NK-92 treated with Interleukin-12 subunit alpha and Interleukin-12 subunit beta, amount 100 ng/mL, for 24 hours (cell line): Measurements from ENCODE around the gene KRTAP5-2.

ENCODE experiments used
- DNase-seq: peaks from one replicate; lab custom pipeline; 2025; lab: John Stamatoyannopoulos, UW

KRTAP5-2 gene

DNA sequence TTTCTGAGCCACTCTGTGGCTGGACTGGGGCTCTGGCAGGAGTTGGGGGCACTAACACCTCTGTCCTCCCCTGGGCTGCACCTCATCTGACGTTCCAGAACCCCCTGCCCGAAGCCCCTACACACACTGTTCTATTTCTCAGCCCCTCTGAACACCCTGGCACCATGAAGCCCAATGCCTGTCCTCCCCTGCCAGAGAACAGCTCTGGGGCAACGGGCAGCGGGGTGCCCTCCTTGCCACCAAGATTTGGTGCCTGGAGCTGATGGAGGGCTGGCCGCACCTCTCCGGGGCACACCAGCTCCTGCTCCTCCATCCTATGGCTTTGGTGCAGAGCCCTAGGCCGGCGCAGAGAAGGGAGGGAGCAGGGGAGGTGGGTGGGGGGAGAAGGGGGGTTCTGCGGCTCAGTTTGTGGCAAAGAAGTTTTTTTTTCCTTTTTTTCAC is 42.4 kb downstream of the KRTAP5-2 start:
- DNase-seq = no peak

DNA sequence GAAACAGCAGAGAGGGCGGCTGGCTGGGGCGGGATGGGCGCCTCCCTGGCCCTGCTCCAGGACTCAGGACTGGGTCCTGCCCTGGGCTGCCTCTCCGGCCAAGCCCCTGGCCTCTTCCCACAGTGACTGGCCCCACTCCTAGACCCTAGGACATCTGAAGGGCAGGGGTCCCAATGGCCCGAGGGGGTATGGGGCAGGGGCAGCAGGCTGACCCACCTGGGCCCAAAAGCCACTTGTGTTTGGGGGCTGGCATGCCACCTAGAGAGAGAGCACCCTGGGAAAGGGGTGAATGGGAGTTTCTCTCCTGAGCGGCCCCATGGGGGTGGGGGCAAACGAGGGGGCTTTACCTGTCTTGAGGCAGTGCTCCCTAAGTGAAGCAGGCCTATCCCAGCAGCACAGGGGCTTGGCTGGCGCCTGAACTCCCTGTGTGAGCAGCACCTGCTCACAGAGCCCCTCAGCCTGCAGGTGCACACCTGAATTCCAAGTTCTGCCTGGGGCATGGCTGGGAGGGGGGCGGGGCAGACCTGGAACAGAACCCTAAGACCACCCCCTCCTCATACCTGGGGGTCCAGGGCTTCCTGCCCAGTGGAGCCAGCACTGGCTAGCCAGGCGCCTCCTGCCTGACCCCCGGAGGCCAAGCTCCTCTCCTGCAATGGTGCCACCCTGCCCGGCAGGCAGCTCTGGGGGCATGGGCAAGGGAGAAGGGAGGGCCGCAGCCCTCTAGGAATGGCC is 42.9 kb downstream of the KRTAP5-2 start:
- no peak for DNase-seq

DNA sequence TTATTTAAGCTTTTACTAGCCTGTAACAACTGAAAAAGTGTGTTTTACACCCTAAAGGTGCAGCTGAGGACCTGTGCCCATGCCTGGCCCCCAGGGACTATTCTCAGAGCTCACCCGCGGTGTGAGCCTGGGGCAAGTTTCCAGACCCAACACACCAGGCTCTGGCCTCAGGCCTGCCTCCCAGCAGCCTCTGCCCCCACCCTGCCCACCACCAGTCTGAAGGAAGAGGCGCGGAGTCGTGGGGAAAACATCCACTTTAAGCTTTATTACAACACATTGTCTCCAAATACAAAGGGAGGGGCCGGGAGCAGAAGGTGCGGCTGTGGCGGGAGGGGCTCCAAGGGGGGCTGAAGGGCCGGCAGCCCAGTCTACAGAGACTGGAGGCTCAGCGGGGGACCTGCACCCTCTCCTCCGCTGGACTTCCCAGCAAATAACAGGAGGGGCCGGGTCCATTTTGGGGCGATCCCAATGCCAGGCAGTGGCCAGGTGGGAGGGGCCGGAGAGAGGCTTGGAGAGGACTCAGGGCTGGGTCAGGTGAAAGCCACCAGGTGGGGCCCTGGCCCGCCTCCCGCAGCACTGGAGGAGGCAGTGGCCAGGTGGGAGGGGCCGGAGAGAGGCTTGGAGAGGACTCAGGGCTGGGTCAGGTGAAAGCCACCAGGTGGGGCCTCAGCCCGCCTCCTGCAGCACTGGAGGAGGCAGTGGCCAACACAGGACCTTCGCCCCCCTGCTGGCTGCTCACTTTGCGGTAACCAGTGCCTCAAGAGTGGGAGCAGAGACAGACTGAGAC is 44.1 kb downstream of the KRTAP5-2 start:
- DNase-seq = no peak

DNA sequence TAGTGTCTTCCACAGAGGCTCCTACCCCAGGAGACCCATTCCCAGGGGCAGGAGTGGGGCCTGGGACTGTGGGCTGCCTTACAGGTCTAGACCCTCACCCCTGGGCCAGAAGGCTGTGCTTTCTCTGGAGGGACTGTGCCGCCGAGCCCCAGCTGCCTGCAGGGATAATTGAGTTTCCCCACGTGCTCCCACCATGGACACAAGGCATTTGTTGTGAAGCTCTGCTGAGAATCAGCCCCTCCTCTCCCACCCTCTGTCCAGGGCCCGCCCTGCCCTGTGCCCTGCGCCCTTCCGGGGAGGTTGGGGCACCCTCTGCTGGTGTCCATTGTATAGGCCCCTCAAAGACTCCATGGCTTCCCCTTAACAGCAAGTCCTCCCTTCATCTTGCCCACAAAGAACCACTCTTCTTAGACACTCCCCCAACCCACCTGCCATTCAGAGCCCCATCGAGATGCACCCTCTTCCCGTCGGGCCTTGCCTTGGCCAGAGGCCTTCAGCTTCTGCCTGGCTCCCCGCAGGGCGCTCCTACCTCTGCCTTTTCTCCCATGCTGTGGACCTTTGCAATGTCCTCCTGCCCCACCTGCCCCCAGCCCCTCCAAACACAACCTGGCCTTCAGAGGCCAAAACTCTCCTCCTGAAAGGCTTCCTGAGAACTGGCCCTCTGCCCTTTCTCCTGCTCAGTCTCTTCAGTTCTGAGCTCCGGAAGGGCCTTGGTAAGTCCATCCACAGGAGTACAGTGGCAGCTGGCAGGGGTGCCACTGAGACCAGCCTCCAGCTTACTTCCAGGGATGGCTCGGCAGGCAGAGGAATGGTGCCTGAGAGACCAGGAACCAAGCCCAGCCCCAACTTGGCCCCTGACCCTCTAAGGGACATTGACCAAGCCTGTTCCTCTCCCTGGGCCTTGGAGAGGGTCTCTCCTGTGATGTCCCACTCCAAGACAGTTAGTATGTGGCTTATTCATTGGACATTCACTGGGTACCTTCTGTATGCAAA is 48.5 kb downstream of the KRTAP5-2 start:
- DNase-seq = no peak

DNA sequence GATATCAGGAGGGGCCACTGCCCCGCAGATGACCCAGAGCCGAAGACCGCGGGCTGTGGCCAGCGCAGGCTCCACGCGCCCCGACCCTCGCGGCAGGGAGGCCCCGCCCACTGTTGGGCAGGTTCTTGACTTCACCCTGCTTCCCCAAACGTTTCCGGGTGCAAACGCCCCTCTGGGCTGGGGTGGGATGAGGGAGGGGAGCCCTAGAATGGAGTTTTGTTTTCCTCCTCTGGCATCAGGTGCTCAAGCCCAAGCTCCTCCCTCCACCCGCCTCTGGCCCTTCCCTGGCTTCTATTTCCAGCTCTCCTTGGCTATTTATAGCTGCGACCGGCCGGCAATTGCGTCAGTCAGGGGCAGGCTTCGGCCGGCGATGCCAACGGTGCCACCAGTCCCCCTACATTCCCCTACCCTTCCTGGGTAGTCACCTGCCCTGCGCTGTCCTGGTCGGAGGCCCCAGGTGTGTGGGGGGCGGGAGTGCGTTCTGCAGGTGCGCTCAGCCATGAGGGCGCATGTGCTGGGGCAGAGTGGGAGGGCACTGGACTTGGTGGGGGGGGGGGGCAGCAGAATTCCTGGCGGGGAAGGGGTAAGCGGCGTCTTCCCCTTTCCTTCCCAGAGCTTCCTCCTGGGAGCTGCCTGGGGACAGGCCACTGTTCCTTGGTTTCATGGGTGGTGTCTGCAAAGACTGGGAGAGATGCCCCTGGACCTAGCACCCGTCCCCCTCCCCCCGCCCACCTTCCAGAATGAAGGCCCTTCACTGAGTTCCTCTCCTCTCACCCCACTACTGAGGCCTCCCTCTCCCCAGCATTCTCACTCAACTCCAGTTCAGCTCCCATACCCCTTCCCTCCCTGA is 49.6 kb downstream of the KRTAP5-2 start:
- no peak for DNase-seq

DNA sequence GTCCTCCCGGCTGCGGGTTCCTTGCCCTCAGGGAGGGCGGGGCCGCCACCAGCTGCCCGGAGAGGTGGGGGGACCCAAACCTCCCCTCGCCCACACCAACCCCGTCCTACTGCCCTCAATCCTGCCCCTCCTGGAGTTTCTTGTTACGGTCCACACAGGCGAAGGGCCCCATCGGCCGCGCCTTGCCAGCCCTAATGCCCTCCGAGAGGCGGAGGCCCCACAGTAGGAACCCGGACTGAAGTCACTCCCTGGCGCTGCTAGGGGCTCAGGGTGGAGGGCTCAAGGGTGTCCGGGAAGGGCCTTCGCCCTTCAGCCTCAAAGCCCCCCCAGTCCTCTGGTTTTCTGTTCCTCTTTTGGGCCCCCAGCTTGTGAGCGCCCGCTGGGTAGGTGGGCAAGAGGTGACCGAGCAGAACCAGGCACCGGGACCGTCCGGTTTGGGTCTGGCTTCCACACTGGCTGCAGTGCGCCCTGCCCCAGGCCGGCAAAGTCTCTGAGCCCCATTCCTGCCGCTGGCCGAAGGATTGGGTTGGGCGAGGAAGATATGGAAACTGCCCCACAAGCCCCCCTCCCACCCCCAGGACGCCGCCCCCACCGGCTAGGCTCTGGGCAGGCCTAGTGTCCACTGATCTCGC is 50.5 kb downstream of the KRTAP5-2 start:
- no peak for DNase-seq
